ENCODE results near the gene ULK4.

The ULK4 gene

GRCh38 chr3:41219424-41219823 lies 742.5 kb downstream of the ULK4 start:
- no peak for DNase-seq (ENCODE audit: low spot score)

GRCh38 chr3:41216993-41217392 lies 744.9 kb downstream of the ULK4 start:
- DNase-seq (ENCODE audit: low spot score), result no peak

- no peak for DNase-seq (ENCODE audit: low spot score)
Observed at GRCh38 chr3:41216422-41216821, 745.5 kb downstream of the ULK4 start.

GRCh38 chr3:41213588-41213987 lies 748.3 kb downstream of the ULK4 start:
- DNase-seq (ENCODE audit: low spot score), result no peak

GRCh38 chr3:41212088-41212487 lies 749.8 kb downstream of the ULK4 start:
- no peak for DNase-seq (ENCODE audit: low spot score)

- DNase-seq (ENCODE audit: low spot score), result no peak
Observed at GRCh38 chr3:41210966-41211365, 750.9 kb downstream of the ULK4 start.

GRCh38 chr3:41209646-41210045 lies 752.3 kb downstream of the ULK4 start:
- no peak for DNase-seq (ENCODE audit: low spot score)

GRCh38 chr3:41208507-41209220 lies 753.2 kb downstream of the ULK4 start:
- DNase-seq (ENCODE audit: low spot score), result no peak

GRCh38 chr3:41207355-41207754 lies 754.5 kb downstream of the ULK4 start:
- DNase-seq (ENCODE audit: low spot score), result no peak

- DNase-seq (ENCODE audit: low spot score), result no peak
Observed at GRCh38 chr3:41205591-41205990, 756.3 kb downstream of the ULK4 start.

- DNase-seq (ENCODE audit: low spot score), result no peak
Observed at GRCh38 chr3:41204369-41204768, 757.5 kb downstream of the ULK4 start.

GRCh38 chr3:41202834-41203345 lies 759.0 kb downstream of the ULK4 start:
- DNase-seq (ENCODE audit: low spot score), result peak; percentile 39

GRCh38 chr3:41202075-41202833 lies 759.6 kb downstream of the ULK4 start:
- DNase-seq (ENCODE audit: low spot score), result no peak

GRCh38 chr3:41200669-41201021 lies 761.3 kb downstream of the ULK4 start:
- peak; percentile 49 for DNase-seq (ENCODE audit: low spot score)

- DNase-seq (ENCODE audit: low spot score), result peak; percentile 35
Observed at GRCh38 chr3:41199866-41200668, 761.8 kb downstream of the ULK4 start.

- peak; percentile 90 for DNase-seq (ENCODE audit: low spot score)
Observed at GRCh38 chr3:41198950-41199865, 762.7 kb downstream of the ULK4 start, which contains the start of gene CTNNB1. CTNNB1 (plus strand) TSS chr3:41199505; CDS start chr3:41224069, 24,564 bp downstream.

GRCh38 chr3:41198526-41198925 lies 763.4 kb downstream of the ULK4 start:
- no peak for DNase-seq (ENCODE audit: low spot score)

- no peak for DNase-seq (ENCODE audit: low spot score)
Observed at GRCh38 chr3:41198046-41198445, 763.9 kb downstream of the ULK4 start.

Data from activated CD4-positive, alpha-beta T cell treated with anti-CD3 and anti-CD28 coated beads, Interleukin-2, Interleukin-4, amounts not matched to agents 100 ng/mL and 50 ng/mL, durations not matched to agents 16 hours and 8 hours (primary cell).